ENCODE data around the gene TULP4. TPM values are rescaled to one million over a fixed set of nuclear protein-coding genes. Genes with fewer than 3 reads are reported as not detected.

The TULP4 gene
- total and polyA plus RNA-seq, 2 of the 8 experiments (the other 6 are each of a cell fraction or from before 2014, with no cell fraction given) = 7.7 to 51.6 TPM

DNA sequence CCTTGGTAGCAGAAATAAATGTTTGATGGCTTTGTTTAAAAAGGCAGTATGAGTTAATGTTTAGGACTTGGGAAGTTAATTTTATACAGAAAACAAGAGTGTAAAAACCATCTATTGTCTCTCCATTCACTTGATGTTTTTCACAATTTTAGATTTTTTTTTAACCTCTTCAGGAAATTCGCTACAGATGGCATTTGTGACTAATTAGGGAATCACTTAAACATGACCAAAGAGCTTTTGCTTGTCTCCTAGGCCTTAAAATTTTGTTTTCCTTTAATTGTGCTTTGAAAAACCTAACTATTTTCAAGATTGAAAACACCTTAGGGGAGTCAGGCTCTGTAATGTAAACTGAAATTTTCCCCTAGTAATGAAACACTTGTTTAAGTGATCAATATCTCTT, 17.3 kb downstream of the TULP4 start:
- TF ChIP-seq SP4 (IDR thresholded peaks at IDR 0.05; ENCODE audit: low read length) = no peak
- TF ChIP-seq BACH1 (IDR thresholded peaks at IDR 0.05; ENCODE audit: low read length) = no peak
- TF ChIP-seq, protein P1, sequence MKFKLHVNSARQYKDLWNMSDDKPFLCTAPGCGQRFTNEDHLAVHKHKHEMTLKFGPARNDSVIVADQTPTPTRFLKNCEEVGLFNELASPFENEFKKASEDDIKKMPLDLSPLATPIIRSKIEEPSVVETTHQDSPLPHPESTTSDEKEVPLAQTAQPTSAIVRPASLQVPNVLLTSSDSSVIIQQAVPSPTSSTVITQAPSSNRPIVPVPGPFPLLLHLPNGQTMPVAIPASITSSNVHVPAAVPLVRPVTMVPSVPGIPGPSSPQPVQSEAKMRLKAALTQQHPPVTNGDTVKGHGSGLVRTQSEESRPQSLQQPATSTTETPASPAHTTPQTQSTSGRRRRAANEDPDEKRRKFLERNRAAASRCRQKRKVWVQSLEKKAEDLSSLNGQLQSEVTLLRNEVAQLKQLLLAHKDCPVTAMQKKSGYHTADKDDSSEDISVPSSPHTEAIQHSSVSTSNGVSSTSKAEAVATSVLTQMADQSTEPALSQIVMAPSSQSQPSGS (IDR thresholded peaks at IDR 0.05; ENCODE audit: low read length) = no peak
- TF ChIP-seq PHF8 (conservative IDR thresholded peaks at IDR 0.05; ENCODE audit: low read depth, low read length) = no peak
- TF ChIP-seq SP2 (IDR thresholded peaks at IDR 0.05; ENCODE audit: low read length) = no peak
- TF ChIP-seq SUZ12 (IDR thresholded peaks at IDR 0.05; ENCODE audit: low read length) = no peak
- Histone ChIP-seq H3K23ac (ENCODE audit: insufficient read length) (no peak overlapping the region), H3K79me1 (ENCODE audit: low read depth, low read length) (no peaks in the 10 kb centered on the region), H2BK20ac (ENCODE audit: low read length) (no peak overlapping the region), H3K9me3 (ENCODE audit: insufficient read depth in 2 of 2, low read depth in 1 of 2, low read length in 1 of 2) (0 out of 4 replicates have a peak, but pooled peaks cover 4 to 8% of the 10 kb centered on the region in 2 experiments), H4K91ac (replicated peaks; ENCODE audit: insufficient read length, low read length) (no peak overlapping the region), H3K4me1 (replicated peaks in 1 of 4; ENCODE audit: control insufficient read depth in 3 of 4, insufficient read depth in 4 of 4, low read length in 3 of 4) (peaks cover 0 to 10% (median 6%) of the 10 kb centered on the region in 4 experiments; a peak in 4 of 7 replicates), H3K18ac (ENCODE audit: extremely low read depth, low read length) (no peak overlapping the region), H2AK5ac (ENCODE audit: low read depth, low read length) (no peak overlapping the region), H3K4me3 (ENCODE audit: extremely low read depth in 1 of 4, insufficient read depth in 2 of 4, low read depth in 3 of 4, low read length in 4 of 4) (no peak overlapping the region), H3K56ac (replicated peaks; ENCODE audit: insufficient read length, low read depth, low read length) (no peak overlapping the region), H3K27ac (ENCODE audit: low read depth, low read length) (no peak overlapping the region), H2AFZ (ENCODE audit: low read length) (no peak overlapping the region), H2BK120ac (replicated peaks; ENCODE audit: low read depth, low read length) (no peak overlapping the region), H3K27me3 (replicated peaks in 1 of 4; ENCODE audit: control insufficient read depth in 3 of 4, extremely low read depth in 1 of 4, insufficient read depth in 3 of 4, low read length in 3 of 4) (no peaks in the 10 kb centered on the region), H2BK5ac (ENCODE audit: low read depth, low read length) (no peak overlapping the region), H3K36me3 (ENCODE audit: control insufficient read depth in 2 of 4, insufficient read depth in 4 of 4, low read length in 3 of 4) (peaks cover 0 to 3% (median 0%) of the 10 kb centered on the region in 4 experiments; a peak in 1 of 8 replicates), H4K5ac (ENCODE audit: insufficient read length, low read depth, low read length) (no peak overlapping the region), H4K20me1 (replicated peaks in 1 of 2; ENCODE audit: control insufficient read depth in 1 of 2, insufficient read depth in 2 of 2, low read length in 2 of 2) (no peaks in the 10 kb centered on the region), H3K79me2 (ENCODE audit: control insufficient read depth in 1 of 2, insufficient read depth in 2 of 2, low read length in 2 of 2) (peaks cover 0 to 61% of the 10 kb centered on the region in 2 experiments; a peak in 3 of 4 replicates), H4K8ac (ENCODE audit: extremely low read depth, insufficient read depth, low read length) (no peak overlapping the region), H3K14ac (ENCODE audit: insufficient read length) (no peak overlapping the region), H2BK15ac (ENCODE audit: low read length) (no peak overlapping the region), H3K4me2 (ENCODE audit: insufficient read depth in 1 of 2, low read depth in 2 of 2, low read length in 2 of 2) (no peak overlapping the region), H2BK12ac (ENCODE audit: low read depth, low read length) (no peak overlapping the region), H3K4ac (replicated peaks; ENCODE audit: insufficient read length, low read depth, low read length) (no peak overlapping the region), H3K9ac (replicated peaks in 1 of 4; ENCODE audit: extremely low read depth in 1 of 4, low read depth in 3 of 4, low read length in 3 of 4) (no peak overlapping the region), H3K23me2 (ENCODE audit: low read depth, low read length) (no peaks in the 10 kb centered on the region)
- POLR2A ChIA-PET (ENCODE audit: partially characterized antibody) = interaction anchor here (0.6 to 1.7 kb wide), 3 partner anchors 9 to 93 kb away, joined by 3 to 5 read pairs (median 4); no protein-coding TSS in a partner anchor
- 91% methylated on average over 1 of the region's 1 CpG; no CpG with 5 or more reads in 1 of the 2 experiments for WGBS, 2 experiments (ENCODE audit: extremely low coverage in 1 of 2, insufficient coverage in 1 of 2, insufficient read length in 1 of 2, insufficient replicate concordance in 2 of 2, low coverage in 1 of 2, low lambda C conversion rate in 2 of 2, missing lambda C conversion rate in 1 of 2)
- CTCF ChIA-PET (ENCODE audit: partially characterized antibody) = interaction anchor here (0.9 to 1.0 kb wide), 2 partner anchors 28 to 193 kb away, joined by 3 read pairs; no protein-coding TSS in a partner anchor
- FAIRE-seq (no peak), DNase-seq (ENCODE audit: low read depth in 1 of 2, low spot score in 2 of 2) (no peak)
